Adrenal gland (tissue), 12 donors: ENCODE data around the gene S100A13. TPM values are rescaled to one million over a fixed set of nuclear protein-coding genes. Genes with fewer than 3 reads are reported as not detected.
A peak's percentile ranks its signal among the peaks of the same experiment; 100 is the strongest.

Experiments
- DNase-seq, 7 donors: peaks; one replicate each; pipeline ENCODE4 v3.0.0-alpha.2; 2019 to 2020
- H3K27ac ChIP-seq, 5 donors: fragments of 200-600 bp; sonication (generic) in 4 of 5; 1 replicate in 3 of 5; 2 replicates in 2 of 5; pipeline versions ENCODE4 v1.5.1 to v1.8.0; 2016 to 2020; ENCODE audit warnings: mild to moderate bottlenecking in 1 of 5
- H3K27me3 ChIP-seq: fragments of 200-600 bp; 2 replicates; pipeline ENCODE4 v1.8.0; 2021
- H3K36me3 ChIP-seq, 2 donors: fragments of 200-600 bp; replicated peaks in 1 of 2; 1 replicate in 1 of 2; 2 replicates in 1 of 2; pipeline versions ENCODE4 v1.5.1 to v1.8.0; 2018 to 2022
- H3K4me1 ChIP-seq, 2 donors: fragments of 200-600 bp; replicated peaks in 1 of 2; 1 replicate in 1 of 2; 2 replicates in 1 of 2; pipeline versions ENCODE4 v1.5.1 to v1.8.0; 2018 to 2021
- H3K4me3 ChIP-seq, 4 donors: fragments of 200-600 bp; sonication (generic) in 3 of 4; one replicate each; pipeline ENCODE4 v1.5.1; 2016 to 2018
- H3K9me3 ChIP-seq, 3 donors: fragments of 200-600 bp; sonication (generic) in 1 of 3; replicated peaks in 1 of 3; 1 replicate in 2 of 3; 2 replicates in 1 of 3; pipeline versions ENCODE4 v1.5.1 to v1.8.0; 2016 to 2021
- POLR2A ChIP-seq, 2 donors: fragments of 450-650 bp; IDR thresholded peaks; one replicate each; pipeline ENCODE4 v1.6.1; 2017; ENCODE audit warnings: antibody characterized with exemption in 2 of 2, mild to moderate bottlenecking in 2 of 2, moderate library complexity in 1 of 2
- WGBS, 4 donors: extraction: QIAGEN DNeasy Blood & Tissue Kit in 2 of 4; methylation state at CpG; one replicate each; pipeline versions ENCODE4 v1.1.5 to v1.1.7; 2013 to 2017; 5-methylcytosine and 5-hydroxymethylcytosine counted together
- intact Hi-C, 2 donors: fragments of 100-400 bp; cut with DNase I; formaldehyde crosslinking; loops; one replicate each; pipeline versions ENCODE4 v1.14.1 to v1.15.0; 2022 to 2023
- polyA plus RNA-seq, 3 donors: library from polyadenylated mRNA; stranded (reverse); fragments of 200-250 nt in 2 of 3; fragments of 350-450 nt in 1 of 3; fragmentation: Illumina TruSeq in 1 of 3; extraction: RNeasy Lipid Tissue Mini Kit (QIAGEN cat#74804) in 1 of 3; gene quantifications; one replicate each; pipeline ENCODE4 v1.2.3, GENCODE V29; 2013 to 2014
- total RNA-seq, 9 donors: library from RNA; depleted of rRNA in 4 of 9; stranded (reverse); fragments of >200 nt in 4 of 9; fragments of 120-200 nt in 1 of 9; fragmentation: NEBNext Ultra II Directional in 1 of 9; extraction: Animal tissue kit (Norgen Biotek cat#: 25700) in 1 of 9; gene quantifications; one replicate each; pipeline versions ENCODE4 v1.1.0 to v1.2.4, GENCODE V29; 2013 to 2023
- TF ChIP-seq, protein P1 (sequence below), 6 experiments: fragments of 450-650 bp in 4 of 6; fragments of 200-600 bp in 2 of 6; sonication (generic) in 1 of 6; IDR thresholded peaks; 1 replicate in 5 of 6; 2 replicates in 1 of 6; pipeline versions ENCODE4 v1.5.1 to v1.8.0; 2016 to 2021; ENCODE audit warnings: antibody characterized with exemption in 6 of 6, mild to moderate bottlenecking in 2 of 6, moderate library complexity in 1 of 6
- donor health status: healthy with polysubstance abuse.
- donor health status: Bipolar disorder and iron deficiency.
- donor health status: DM: yes; HTN: yes; CAD: no.
- donor health status: DM: no; HTN: no; CAD: no.
- donor health status: DM: no; HTN: no; CAD: no.
- donor health status: DM: yes; HTN: yes; CAD: no.

S100A13 gene
- total and polyA plus RNA-seq, 12 donors: 57.6 to 289 (median 168) TPM

DNA sequence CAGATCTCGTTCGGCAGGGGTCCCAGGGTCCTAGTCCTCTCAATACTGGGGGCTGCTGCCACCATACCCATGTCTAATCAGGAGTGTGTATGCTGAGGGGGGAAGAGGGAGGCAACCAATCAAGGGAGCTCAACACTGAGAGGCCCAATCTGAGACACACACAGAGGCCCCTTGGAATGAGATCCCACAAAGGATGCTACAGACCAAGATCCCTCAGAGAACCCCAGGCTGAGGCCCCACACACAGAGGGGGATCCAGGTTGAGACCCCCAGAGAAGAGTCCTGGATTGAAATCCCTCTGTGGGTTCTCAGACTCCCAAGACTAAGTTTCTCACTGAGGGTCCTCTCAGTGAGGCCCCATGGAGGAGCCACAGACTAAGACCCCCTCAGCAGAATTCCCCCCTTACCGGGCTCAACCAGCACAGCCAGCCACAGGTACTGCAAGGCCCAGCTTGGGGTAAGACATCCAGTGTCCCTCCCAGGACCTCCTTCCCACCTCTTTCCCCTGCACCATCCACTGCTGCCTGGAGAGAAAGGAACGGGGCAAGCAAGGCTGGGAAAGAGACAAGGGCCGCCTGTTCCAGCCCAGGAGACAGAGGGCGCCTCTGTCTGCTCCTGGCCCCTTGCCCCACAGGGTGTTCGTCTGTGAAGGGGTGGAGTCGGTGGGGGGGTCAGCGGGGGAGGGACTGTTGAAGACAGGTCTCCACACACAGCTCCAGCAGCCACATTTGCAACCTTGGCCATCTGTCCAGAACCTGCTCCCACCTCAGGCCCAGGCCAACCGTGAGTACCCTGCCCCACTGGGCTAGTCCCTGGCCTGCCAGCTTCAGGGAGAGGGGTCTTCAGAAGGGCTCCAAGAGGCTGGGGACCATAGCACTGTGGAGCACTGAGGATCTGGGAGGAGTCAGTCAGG is 666 bp upstream of the S100A13 start, which contains the start of gene S100A1:
TSS of gene S100A1 (plus strand) at position 720 of the 912 bp plus-strand sequence. CDS start 2,088 bp downstream, outside the sequence.
- DNase-seq: no peak
- Histone ChIP-seq H3K4me3 (peak within 1 kb of the TSS in 3 of 4 donors; percentile 30 to 52 (median 41)), H3K4me1 (peaks cover 11 to 24% of the 10 kb centered on the region in 2 donors), H3K27ac (peak within 1 kb of the TSS in 4 of 5 donors; percentile 39 to 91 (median 72)), H3K9me3 (no peaks in the 10 kb centered on the region), H3K27me3 (no peaks in the 10 kb centered on the region), H3K36me3 (no peaks in the 10 kb centered on the region)
- TF ChIP-seq, protein P1, sequence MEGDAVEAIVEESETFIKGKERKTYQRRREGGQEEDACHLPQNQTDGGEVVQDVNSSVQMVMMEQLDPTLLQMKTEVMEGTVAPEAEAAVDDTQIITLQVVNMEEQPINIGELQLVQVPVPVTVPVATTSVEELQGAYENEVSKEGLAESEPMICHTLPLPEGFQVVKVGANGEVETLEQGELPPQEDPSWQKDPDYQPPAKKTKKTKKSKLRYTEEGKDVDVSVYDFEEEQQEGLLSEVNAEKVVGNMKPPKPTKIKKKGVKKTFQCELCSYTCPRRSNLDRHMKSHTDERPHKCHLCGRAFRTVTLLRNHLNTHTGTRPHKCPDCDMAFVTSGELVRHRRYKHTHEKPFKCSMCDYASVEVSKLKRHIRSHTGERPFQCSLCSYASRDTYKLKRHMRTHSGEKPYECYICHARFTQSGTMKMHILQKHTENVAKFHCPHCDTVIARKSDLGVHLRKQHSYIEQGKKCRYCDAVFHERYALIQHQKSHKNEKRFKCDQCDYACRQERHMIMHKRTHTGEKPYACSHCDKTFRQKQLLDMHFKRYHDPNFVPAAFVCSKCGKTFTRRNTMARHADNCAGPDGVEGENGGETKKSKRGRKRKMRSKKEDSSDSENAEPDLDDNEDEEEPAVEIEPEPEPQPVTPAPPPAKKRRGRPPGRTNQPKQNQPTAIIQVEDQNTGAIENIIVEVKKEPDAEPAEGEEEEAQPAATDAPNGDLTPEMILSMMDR (IDR thresholded peaks at IDR 0.05): no peak
- TF ChIP-seq POLR2A (IDR thresholded peaks at IDR 0.05): no peak
- WGBS, 4 donors: 66 to 90% (median 70%) methylated on average over 6 to 10 of the region's 10 CpGs
- intact Hi-C loops: no loop called here

DNA sequence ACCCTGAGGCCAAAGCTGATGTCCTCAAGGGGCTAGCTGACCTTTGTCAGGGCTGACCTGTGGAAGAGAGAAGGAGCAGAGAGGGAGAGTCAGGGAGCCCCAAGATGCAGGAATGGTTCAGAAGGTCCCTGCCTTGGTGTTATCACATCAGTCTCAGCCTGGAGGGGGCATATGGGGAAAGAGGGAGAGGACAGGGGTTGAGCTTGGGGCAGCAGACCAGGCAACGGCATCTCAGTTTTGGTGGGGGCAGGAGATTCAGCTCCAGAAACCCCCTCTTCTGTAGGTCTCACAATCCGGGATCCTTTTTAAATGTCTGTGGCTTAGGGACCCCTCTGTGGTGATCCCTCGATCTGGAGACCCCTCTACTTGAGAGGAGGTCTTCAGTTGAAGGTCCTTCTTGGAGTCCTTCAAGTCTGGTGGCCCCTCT is 815 bp downstream of the S100A13 start:
- no peaks in the 10 kb centered on the region for H3K9me3 ChIP-seq
- peak overlapping the region in 2 of 4 donors; percentile 30 to 41 for H3K4me3 ChIP-seq
- H3K36me3 ChIP-seq: no peaks in the 10 kb centered on the region
- TF ChIP-seq POLR2A (IDR thresholded peaks at IDR 0.05): no peak
- TF ChIP-seq, protein P1 (IDR thresholded peaks at IDR 0.05): no peak
- H3K4me1 ChIP-seq: peaks cover 11 to 24% of the 10 kb centered on the region in 2 donors
- 20 to 80% (median 66%) methylated on average over 1 to 3 of the region's 3 CpGs for WGBS, 4 donors
- peak overlapping the region in 3 of 5 donors; percentile 61 to 91 (median 82) for H3K27ac ChIP-seq
- H3K27me3 ChIP-seq: no peaks in the 10 kb centered on the region
- DNase-seq: no peak
- intact Hi-C loops: no loop called here

DNA sequence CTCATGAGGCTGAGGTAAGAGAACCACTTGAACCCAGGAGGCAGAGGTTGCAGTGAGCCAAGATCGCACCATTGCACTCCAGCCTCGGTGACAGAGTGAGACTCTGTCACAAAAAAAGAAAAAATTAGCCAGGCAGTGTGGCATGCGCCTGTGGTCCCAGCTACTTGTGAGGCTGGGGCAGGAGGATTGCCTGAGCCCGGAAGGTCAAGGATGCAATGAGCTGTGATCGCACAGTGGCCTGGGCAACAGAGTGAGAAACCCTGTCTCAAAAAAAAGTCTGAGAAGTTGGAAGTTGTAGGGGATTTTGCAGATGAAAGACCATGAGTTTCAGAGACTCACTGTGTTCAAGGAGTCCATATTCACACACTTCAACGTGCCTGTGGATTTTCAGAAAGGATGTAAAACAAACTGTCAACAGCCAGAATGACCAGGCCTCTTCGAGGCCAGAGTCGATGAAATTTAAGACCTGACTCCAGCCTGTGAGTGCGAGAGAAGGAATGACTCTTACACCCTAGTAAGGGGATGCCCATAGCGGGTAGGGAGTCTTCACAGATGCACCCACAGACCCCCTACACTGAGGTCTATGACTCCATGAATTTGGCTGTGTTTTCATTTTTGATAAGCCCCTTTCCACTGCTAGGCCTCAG is 2.2 kb downstream of the S100A13 start:
- Histone ChIP-seq H3K9me3 (no peaks in the 10 kb centered on the region), H3K4me3 (no peak overlapping the region), H3K27me3 (no peaks in the 10 kb centered on the region), H3K4me1 (peaks cover 11 to 24% of the 10 kb centered on the region in 2 donors), H3K36me3 (no peaks in the 10 kb centered on the region), H3K27ac (no peak overlapping the region)
- TF ChIP-seq, protein P1 (IDR thresholded peaks at IDR 0.05): no peak
- TF ChIP-seq POLR2A (IDR thresholded peaks at IDR 0.05): no peak
- DNase-seq: no peak
- 91 to 94% (median 91%) methylated on average over 10 of the region's 10 CpGs for WGBS, 4 donors
- intact Hi-C loops: no loop called here

DNA sequence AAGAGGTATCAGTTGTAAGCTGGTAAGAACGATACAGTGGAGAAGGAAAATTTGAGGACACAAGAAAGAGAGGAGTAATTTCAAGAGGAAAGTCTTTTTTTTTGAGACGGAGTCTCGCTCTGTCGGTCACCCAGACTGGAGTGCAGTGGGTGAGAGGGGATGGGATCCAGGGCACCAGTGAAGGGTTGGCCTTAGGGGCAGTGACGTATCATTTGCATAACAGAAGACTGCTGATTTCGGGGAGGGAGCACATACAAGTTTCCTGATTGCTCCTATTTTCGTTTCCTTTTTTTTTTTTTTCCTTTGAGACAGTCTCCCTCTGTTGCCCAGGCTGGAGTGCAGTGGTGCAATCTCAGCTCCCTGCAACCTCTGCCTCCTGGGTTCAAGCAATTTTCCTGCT is 4.2 kb downstream of the S100A13 start:
- Histone ChIP-seq H3K4me1 (peaks cover 11 to 24% of the 10 kb centered on the region in 2 donors), H3K27ac (no peak overlapping the region), H3K27me3 (no peaks in the 10 kb centered on the region), H3K36me3 (peaks cover 0 to 4% of the 10 kb centered on the region in 2 donors), H3K4me3 (no peak overlapping the region), H3K9me3 (no peaks in the 10 kb centered on the region)
- no peak for TF ChIP-seq POLR2A (IDR thresholded peaks at IDR 0.05)
- TF ChIP-seq, protein P1 (IDR thresholded peaks at IDR 0.05): no peak
- intact Hi-C loops: no loop called here
- 72 to 80% (median 77%) methylated on average over 7 of the region's 7 CpGs for WGBS, 4 donors
- DNase-seq: no peak
